GM03348 (cell line): ENCODE results near the gene SLC12A4.
A peak's percentile ranks its signal among the peaks of the same experiment; 100 is the strongest.
"Not testable (repeated sequence)": the region's sequence is repeated elsewhere in the genome, so short reads cannot be mapped to it uniquely, and the experiment has no call there.

Experiments used
- DNase-seq: peaks from one replicate; pipeline ENCODE4 v3.0.0; 2012; ENCODE audit warnings: low spot score

Gene SLC12A4

GRCh38 chr16:67941469-67942199 lies 26.8 kb downstream of the SLC12A4 start:
- DNase-seq, result no peak

- no peak for DNase-seq
Measured at GRCh38 chr16:67940446-67941089, 27.9 kb downstream of the SLC12A4 start.

GRCh38 chr16:67939507-67940445 lies 28.7 kb downstream of the SLC12A4 start:
- no peak for DNase-seq

GRCh38 chr16:67937713-67938112 lies 30.7 kb downstream of the SLC12A4 start:
- not testable (repeated sequence) for DNase-seq

- no peak for DNase-seq
Measured at GRCh38 chr16:67936880-67937605, 31.4 kb downstream of the SLC12A4 start.

- peak; percentile 76 for DNase-seq
Measured at GRCh38 chr16:67936124-67936879, 32.1 kb downstream of the SLC12A4 start, which contains the start of gene PSMB10. PSMB10 (minus strand) TSS chr16:67936850; CDS start chr16:67936749, 101 bp downstream.

- peak; percentile 97 for DNase-seq
Measured at GRCh38 chr16:67935402-67936123, 32.9 kb downstream of the SLC12A4 start.

- DNase-seq, result no peak
Measured at GRCh38 chr16:67935101-67935401, 33.4 kb downstream of the SLC12A4 start.

GRCh38 chr16:67934306-67935100 lies 33.9 kb downstream of the SLC12A4 start:
- DNase-seq, result no peak

GRCh38 chr16:67933805-67934204 lies 34.6 kb downstream of the SLC12A4 start:
- no peak for DNase-seq

- no peak for DNase-seq
Measured at GRCh38 chr16:67932462-67932840, 36.0 kb downstream of the SLC12A4 start.

GRCh38 chr16:67931712-67932461 lies 36.5 kb downstream of the SLC12A4 start, which contains the start of gene CTRL:
CTRL (minus strand) TSS chr16:67931862; CDS start chr16:67931852, 10 bp downstream.
- DNase-seq, result no peak

- DNase-seq, result no peak
Measured at GRCh38 chr16:67930678-67931211, 37.7 kb downstream of the SLC12A4 start.

- no peak for DNase-seq
Measured at GRCh38 chr16:67930191-67930590, 38.2 kb downstream of the SLC12A4 start.

- peak; percentile 87 for DNase-seq
Measured at GRCh38 chr16:67928561-67929364, 39.7 kb downstream of the SLC12A4 start.

GRCh38 chr16:67928147-67928546 lies 40.3 kb downstream of the SLC12A4 start:
- no peak for DNase-seq

- no peak for DNase-seq
Measured at GRCh38 chr16:67927131-67927941, 41.1 kb downstream of the SLC12A4 start.
